Measurements from ENCODE around the gene ATXN7L1. TPM values are rescaled to one million over a fixed set of nuclear protein-coding genes. Genes with fewer than 3 reads are reported as not detected.
"Not testable (repeated sequence)": the region's sequence is repeated elsewhere in the genome, so short reads cannot be mapped to it uniquely, and the experiment has no call there.

The ATXN7L1 gene
- total RNA-seq, 1 donor from 2014 or later = 10.1 TPM

DNA sequence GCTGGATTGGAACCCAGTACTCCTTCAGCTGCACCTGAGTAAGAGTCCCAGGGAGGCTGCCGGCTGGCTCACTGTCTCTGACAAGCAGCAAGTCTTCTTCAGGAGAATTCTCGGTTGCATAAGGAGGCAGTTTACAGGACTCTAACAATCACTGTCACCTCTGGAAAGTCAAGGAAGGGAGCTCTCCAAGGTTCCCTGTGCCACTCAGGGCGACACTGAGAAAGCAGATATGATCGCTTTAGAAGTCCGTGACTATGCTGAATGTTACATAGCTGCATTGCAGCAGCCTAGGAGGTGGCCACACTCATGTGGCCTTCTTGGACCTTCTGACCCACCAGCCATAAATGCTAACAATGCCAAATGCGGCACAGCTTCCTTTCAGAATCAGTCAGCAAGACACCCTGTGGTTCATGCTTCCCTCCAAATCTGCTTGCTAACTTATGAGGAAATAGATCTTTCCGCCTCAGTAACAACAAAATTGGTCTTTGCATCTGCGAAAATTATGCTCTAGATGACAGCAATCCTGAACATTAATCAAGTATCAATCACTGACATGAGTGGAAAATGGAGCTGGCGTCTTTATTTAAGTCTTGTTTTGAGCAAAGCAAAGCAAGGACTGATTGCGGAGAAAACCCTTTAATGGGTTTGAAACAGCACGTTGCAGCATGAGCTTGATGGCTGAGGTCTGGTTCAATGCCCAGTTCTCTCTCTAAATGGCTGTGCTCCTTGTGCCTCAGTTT, 132.9 kb downstream of the ATXN7L1 start:
- DNase-seq = peak; percentile 10

DNA sequence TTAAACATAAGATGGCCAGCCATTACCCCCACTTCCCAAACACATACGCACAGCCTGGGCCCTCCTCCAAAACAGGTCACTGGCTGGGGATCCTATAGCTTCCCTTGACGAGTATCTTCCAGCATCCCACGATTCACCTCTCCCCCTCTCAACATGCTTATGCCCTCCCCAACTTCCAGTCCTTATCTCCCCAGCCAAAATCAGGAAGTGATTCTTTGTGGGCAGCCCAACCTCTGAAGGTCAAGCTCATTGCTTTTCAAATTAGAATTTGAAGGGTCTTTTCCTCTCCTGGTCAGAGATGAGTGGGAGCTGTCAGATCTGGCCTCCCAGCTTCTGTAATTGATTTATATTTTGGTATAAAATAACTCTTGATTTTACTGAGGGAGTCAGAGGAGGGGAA, 133.6 kb downstream of the ATXN7L1 start:
- DNase-seq = no peak

DNA sequence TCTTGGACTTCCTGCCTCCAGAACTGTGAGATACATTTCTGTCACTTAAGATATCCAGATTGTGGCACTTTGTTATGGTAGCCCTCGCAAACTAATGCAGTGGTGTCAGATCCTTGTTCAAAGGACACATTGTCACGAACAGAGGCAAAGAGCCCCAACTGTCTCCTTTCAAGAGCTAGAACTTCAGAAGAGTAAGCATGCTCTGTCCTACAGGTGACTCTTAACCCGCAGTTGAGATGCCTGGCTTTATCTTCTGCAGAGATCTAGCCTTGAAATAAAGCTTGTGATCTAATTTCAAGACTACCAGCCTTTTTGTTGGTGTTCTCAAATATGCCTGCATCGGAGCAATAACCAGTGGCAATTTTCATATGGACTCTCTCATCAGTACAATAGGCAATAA, 134.4 kb downstream of the ATXN7L1 start:
- no peak for DNase-seq

DNA sequence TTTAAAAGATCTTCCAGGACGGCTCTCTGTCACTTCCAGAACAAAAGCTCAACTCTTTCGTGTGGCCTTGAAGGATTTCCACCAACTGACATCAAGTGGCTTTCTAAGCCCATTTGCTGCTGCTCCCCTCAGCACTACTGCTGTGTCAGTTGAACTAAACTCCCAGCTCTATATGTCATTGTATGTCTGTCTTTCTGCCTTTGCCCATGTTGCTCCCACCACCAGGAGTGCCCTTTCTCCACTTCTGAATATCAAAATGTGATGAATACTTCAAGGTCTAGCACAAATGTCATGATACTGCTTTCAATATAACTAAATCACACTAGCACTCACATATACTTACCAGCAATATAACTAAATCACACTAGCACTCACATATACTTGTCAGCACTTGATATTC, 138.3 kb downstream of the ATXN7L1 start:
- DNase-seq = no peak

DNA sequence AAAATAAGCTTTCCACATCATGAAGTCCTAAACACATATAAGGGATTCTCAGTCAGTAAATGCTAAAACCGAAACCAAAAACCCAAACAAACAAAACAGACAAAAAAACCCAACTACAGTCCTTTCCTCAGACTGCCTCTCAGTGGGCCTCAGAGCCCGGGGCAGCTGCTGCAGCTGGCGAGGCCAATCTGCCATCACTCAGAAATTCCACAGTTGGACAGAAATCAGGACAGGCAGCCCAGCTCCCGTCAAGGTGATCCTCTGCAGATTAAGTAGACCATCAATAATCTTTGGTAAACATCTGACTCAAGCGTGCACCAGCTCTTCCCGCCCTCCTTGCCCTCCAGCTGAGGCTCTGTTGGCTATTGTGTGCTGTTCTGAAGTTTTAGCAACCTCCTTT, 142.2 kb downstream of the ATXN7L1 start:
- DNase-seq = no peak

DNA sequence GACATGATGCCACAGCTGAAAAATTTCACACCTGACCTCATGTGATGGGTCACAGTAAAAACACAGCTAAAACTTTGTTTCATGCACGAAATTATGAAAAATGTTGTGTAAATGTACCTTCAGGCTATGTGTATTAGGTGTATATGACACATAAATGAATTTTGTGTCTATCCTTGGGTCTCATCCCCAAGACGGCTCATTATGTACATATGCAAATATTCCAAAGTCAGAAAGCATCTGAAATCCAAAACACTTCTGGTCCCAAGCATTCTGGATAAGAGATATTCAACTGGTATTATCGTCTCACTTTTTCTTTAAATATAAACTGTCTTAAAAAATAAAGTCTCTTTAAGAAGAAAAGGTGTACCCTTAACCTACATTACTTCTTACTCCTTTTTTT, 145.4 kb downstream of the ATXN7L1 start:
- DNase-seq = no peak

DNA sequence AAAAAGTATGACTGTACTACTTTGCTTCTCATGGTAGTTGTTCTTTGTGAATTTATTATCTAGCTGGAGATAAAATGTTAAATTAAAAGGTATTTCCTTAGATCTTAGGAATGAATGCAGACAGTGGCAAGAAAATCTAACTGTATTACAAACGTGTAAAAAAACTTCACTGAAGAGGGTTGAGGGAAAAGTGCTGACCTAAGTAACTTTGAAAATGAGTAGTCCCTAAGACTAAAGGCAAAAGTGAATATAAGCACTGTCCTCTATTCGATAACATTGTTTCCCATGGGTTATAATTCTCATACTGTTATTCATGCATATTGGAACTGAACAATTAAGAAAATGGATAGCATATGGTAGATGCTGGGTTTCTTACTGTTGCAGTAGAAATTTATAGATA, 148.4 kb downstream of the ATXN7L1 start:
- no peak for DNase-seq

DNA sequence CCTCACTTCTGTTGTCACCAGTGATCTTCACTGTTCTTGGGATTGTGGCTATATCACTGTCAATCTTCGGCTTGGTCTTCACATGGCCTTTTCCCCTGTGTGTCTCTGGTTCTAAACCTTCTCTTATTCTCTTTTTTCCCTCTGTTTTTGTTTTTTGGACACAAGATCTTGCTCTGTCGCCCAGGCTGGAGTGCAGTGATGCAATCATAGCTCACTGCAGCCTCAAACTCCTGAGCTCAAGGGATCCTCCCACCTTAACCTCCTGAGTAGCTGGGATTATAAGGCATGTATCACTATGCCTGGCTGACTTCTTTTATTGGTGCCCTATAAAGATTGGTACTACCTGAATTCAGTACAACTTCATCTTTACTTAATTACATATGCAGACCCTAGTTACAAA, 151.7 kb downstream of the ATXN7L1 start:
- no peak for DNase-seq

DNA sequence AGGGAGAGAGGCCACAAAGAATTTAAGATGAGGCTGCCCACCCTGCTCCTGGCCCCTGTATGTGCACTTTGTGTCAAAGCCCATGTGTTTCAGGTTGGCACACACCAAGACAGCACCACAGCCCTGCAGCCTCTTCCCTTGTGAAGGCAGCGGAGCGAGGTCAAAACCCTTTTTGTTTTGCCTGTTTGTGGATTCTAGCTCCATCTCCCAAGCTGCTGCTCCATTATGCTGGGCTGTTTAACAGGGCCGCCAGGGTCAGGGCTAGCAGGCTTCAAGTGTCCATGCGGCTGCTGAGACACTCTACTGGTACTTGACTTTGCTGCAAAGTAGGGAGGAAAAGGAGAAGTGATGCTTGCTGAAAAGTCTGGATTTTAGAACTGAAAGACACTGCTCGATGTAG, 152.8 kb downstream of the ATXN7L1 start:
- no peak for DNase-seq

DNA sequence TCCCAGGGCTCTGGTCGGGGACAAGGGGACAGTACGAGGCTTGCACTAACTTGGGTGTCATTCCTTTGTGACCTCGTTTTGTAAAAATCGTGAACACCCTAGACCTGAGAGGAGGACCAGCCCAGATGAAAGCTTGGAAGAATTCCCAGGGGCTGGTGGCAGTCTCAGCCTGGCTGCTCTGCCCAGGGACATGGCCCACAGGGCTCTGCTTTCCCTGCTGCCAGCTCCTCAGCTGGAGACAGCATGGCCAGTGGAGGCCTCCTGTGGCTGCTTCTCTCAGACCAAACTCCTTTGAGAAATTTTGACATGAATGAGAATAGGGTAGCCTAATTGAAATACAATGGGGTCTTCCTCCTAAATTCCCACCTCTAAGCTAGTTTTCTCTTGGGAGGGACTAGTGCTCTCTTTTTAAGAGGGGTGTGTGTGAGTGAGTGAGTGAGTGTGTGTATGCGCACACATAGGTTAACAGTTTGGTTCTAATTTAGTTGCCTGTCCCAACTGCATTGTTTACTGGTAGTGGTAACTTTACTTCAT, 154.8 kb downstream of the ATXN7L1 start:
- no peak for DNase-seq

DNA sequence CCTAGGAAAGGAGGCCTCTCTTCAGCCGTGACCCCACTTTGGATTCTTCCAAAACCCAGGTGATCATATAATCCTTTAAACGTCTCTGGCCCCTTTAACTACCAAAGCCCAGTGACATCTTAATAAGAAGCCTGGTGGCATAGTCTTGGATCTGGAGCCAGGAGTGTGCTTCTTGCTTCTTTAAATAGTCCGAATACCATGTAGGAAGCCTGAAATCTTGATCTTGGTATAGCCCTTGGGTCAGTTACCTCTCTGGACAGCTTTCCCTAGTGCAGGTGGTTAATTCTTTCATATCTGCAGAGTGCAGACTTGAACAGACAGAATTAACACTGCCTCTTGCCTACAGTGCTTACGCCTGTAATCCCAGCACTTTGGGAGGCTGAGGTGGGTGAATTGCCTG, 156.5 kb downstream of the ATXN7L1 start:
- no peak for DNase-seq

DNA sequence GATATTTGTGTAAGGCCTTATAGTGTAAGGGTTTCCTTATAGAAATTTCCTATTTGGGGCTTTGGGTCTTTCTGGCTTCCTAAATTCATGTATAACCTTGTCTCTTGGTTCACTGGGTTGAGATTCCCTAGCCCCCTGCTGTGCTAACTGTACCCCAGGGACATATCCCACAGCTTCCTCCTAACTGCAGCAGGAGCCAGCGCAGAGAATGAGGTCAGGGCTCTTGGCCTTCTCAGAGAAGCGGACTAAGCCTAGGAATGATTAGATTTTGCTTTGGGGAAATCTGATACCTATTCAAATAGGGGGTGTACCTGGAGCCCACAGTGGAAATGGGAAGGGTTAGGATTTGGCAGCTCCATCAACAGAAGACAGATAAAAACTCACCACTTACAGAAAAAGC, 157.0 kb downstream of the ATXN7L1 start:
- no peak for DNase-seq

DNA sequence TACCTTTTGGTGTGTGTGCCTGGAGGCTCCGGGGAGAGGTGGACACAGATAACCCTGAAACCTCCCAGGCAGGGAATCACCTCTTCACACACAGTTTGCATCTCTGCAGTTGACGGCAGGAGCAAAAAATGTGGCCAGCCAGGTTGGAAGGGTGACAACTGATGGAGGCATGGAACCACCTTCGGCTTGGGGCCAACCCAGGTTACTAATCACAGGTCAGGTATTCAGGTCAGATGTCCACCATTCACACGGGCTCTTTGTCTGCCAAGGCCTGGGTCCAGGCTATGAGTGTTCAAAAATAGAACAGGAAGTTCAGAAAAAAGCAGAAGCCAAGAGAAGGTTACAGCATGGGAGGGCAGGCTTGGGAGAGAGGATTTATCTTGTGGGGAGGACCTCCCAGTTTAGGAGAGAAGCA, 157.9 kb downstream of the ATXN7L1 start:
- no peak for DNase-seq

DNA sequence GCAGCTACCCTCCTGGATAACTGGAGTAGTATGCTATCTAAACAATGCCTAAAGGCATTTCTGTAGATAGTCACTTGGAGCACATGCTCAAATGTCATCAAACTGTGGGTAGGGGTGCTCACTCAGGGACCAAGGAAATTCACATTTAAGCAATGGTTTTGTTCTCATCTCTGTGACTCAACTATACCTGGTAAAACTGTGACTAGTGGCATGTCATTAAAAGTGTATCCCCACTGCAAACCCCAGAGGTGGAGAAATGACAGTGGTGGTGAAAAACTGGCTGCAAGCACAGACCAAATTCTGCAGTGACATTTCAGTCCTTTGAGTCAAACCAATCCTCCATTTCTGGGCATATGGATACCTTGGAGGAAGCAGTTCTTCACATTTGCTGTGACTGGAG, 160.9 kb downstream of the ATXN7L1 start:
- DNase-seq = no peak

DNA sequence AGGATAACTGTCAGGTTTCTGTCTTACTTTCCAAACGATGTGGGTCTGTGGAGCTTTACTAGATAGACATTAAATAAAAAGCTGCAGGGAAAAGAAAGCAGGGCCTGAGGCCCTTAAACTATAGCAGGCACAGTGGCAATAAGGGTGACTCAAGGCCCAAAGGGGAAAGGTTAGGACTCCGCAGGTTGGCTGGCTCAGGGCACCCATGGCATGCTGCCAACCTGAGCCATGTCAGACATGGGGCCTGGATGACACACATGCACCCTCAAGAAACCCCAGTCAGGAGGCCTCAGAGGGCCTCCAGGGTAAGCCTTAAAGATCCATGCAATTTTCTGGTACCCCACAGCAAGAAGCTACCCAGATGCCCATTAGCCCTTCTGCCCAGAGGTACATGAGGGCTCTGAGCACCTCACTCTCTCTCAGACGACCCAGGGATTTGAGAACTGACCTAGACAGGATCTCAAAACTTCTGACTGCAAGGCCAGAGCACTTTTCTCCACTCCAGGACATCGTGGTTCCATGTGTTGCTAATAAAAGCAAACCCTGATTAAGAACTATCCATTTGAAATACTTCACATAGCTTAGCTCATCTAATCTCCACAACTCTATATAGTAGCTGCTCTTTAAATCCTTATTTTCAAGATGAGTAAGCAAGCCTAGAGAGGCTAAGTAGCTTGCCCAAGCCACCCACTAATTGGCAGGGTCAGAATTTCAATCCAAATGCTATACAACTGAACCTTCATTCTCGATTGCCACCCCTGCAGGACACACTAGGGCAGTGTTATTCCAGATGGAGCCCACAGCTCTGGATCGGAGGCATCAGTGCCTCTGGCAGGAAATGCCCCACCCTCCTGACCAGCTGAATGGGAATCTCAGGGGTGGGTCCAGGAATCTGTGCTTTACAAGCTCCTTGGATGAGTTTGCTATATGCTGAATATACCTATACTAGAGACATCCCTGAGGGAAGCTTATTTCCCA, 162.6 kb downstream of the ATXN7L1 start:
- DNase-seq = no peak

DNA sequence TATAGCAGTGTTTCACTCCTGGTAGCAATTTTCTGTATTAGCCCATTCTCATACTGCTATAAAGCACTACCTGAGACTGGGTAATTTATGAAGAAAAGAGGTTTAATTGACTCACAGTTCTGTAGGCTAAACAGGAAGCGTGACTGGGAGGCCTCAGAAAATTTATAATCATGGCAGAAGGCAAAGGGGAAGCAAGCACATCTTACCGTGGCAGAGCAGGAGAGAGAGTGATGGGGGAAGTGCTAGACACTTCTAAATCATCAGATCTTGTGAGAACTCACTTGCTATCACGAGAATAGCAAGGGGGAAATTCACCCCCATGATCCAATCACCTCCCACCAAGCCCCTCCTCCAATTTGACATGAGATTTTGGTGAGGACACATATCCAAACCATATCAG, 163.5 kb downstream of the ATXN7L1 start:
- DNase-seq = no peak

DNA sequence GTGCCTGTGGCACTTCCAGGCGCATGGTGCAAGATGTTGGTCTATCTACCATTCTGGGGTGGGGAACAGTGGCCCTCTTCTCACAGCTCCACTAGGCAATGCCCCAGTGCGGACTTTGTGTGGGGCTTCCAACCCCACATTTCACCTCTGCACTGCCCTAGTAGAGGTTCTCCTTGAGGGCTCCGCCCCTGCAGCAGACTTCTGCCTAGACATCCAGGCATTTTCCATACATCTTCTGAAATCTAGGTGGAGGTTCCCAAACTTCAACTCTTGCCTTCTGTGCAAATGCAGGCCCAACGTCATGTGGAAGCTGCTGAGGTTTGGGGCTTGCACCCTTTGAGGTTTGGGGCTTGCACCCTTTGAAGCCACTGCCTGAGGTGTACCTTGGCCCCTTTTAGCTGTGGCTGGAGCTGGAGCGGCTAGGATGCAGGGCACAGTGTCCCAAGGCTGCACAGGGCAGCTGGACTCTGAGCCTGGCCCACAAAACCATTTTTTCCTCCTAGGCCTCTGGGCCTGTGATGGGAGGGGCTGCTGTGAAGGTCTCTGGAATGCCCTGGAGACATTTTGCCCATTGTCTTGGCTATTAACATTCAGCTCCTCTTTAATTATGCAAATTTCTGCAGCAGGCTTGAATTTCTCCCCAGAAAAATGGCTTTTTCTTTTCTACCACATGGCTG, 164.5 kb downstream of the ATXN7L1 start:
- DNase-seq = no peak

DNA sequence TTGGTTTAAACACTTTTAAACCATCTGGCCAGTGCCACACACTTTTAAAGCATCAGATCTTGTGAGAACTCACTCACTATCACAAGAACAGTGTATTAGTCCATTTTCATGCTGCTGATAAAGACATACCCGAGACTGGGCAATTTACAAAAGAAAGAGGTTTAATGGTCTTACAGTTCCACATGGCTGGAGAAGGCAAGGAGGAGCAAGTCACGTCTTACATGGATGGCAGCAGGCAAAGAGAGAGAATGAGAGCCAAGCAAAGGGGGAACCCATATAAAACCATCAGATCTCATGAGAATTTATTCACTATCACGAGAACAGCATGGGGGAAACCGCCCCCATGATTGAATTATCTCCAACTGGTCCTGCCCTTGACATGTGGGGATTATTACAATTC, 165.7 kb downstream of the ATXN7L1 start:
- DNase-seq = not testable (repeated sequence)

DNA sequence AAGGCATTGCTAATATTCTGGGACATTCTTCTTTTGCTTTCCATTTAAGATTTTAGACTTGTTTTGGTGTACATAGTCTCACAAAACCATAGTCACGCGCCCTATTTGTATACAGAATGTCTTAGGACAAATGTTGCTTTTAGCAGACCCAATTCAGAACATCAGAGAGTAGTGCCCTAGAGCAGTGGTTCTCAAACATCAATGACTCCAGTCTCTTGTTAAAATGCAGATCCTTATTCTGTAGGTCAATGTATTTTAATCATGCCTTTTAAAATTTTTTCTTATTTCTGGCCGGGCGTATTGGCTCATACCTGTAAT, 167.7 kb downstream of the ATXN7L1 start:
- DNase-seq = no peak

DNA sequence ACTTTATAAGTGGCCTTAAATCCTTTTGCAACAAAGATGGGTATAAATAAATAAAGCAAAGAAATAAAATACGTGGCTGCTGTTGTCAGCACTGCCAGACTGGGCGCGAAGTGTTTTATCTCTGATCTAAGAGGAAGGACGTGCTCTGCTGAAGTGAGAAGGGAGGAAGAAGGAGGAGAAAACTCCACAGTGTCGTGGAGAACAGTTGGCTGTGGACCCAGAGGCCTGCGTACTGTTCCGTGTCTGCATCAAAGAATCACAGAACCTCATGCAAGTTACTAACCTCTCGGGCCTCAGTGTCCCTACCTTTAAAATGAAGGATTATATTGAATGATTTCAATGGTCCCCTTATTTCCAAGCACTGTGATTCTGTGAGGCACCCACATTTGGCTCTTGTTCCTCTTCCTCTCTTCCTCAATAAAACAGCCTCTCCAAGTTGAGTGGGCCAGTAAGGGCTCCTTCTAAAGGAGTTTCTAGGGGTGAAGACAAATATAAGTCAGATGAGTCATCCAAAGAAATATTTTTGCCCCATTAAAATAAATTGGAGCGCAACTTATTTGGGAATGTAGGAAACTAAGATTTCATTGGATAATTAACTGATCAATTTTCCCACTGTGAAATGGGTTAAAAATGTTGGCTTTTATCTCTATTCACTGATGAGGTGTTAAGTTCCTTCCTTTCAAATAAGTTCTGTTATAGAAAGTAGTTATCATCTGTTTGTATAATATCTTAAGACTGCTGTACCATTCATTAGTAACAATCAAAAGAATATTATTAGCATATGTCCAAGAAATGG, 168.2 kb downstream of the ATXN7L1 start:
- DNase-seq = no peak

DNA sequence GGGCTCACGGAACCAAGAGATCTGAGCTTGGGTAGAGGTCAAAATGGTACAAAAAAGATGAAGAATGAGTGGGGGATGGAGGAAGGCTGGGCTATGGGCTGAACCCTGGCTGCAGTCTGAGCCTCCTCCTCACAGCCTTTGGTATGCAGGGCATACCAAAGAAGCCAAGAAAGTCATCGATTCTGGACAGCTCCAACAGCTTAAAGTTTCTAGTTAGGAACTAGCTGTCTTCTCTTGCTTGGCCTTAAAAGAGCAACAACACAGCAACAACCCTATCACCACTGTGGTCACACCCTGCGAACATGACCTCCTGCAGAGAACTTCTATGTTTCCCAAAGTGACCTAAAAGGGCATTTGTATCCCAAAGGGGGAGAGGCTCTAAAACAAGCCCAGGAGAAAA, 169.0 kb downstream of the ATXN7L1 start:
- DNase-seq = no peak

DNA sequence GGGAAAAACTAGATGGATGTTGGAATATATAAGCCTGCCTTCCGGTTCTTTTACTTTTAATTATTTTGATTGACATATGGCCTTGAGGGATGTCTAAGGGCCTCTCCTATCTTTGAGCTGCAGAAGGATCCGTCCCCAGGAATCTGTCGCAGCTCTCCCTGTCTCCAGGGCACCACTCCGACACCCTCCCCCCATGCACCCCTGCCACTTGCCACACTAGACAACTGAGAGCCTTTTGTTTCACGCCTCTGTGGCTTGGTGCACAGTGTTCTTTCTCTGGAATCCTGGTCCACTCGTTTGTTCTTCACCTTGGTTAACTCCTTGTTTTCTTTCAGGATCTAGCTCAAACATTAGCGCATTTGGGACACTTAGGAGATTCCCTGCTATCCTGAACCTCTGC, 171.0 kb downstream of the ATXN7L1 start:
- no peak for DNase-seq

Measured in skin of body (tissue), 2 donors.